ENCODE results near the gene HBM. TPM values are rescaled to one million over a fixed set of nuclear protein-coding genes. Genes with fewer than 3 reads are reported as not detected.

HBM gene
- total RNA-seq, 1 experiment from 2014 or later, result not detected

DNA sequence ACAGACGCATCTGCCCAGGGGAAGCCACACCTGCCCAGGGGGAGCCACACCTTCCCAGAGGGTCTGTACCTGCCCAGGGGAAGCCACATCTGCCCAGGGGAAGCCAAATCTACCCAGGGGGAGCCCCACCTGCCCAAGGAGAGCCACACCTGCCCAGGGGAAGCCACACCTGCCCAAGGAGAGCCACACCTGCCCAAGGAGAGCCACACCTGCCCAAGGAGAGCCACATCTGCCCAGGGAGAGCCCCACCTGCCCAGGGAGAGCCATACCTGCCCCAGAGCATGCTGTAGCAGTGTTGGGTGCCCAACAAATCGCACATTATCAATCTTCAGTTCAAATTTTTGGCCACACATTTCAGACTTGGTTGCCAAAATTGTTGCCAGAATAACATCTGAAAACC, 46.9 kb upstream of the HBM start:
- Mint-ChIP-seq H3K27ac (no peak overlapping the region), H3K4me3 (no peak overlapping the region), H3K36me3 (ENCODE audit: insufficient read depth in 1 of 3, low read depth in 3 of 3) (peaks cover 0 to 21% (median 15%) of the 10 kb centered on the region in 3 experiments; a peak in 5 of 7 replicates), H3K27me3 (ENCODE audit: low read depth) (no peaks in the 10 kb centered on the region), H3K4me1 (peaks cover under 1% of the 10 kb centered on the region in 2 experiments; a peak in 3 of 4 replicates), H3K9me3 (no peaks in the 10 kb centered on the region)
- H3K79me2 ChIP-seq (ENCODE audit: insufficient read depth, low read length), result no peaks in the 10 kb centered on the region
- no peak overlapping the region for H3T11ph ChIP-seq (ENCODE audit: low read length)
- no peak overlapping the region for H4K91ac ChIP-seq (ENCODE audit: insufficient read length, low read depth, low read length)
- H2BK12ac ChIP-seq (ENCODE audit: insufficient read length, low read depth, low read length), result no peak overlapping the region
- no peak overlapping the region for H4K5ac ChIP-seq (ENCODE audit: insufficient read length, low read depth, low read length)
- H3K4me1 ChIP-seq (ENCODE audit: insufficient read depth, low read length), result no peaks in the 10 kb centered on the region
- no peaks in the 10 kb centered on the region for H3K27me3 ChIP-seq (ENCODE audit: insufficient read depth, low read length)
- H3K79me1 ChIP-seq (ENCODE audit: insufficient read depth, low read depth, low read length, poor library complexity, severe bottlenecking), result no peaks in the 10 kb centered on the region
- no peak overlapping the region for H3K4me2 ChIP-seq (ENCODE audit: insufficient read depth, insufficient read length, low read length)
- no peaks in the 10 kb centered on the region for H3K23me2 ChIP-seq (ENCODE audit: insufficient read length, low read depth, low read length, poor library complexity, severe bottlenecking)
- H3K23ac ChIP-seq (ENCODE audit: insufficient read length, low read depth, low read length), result no peak overlapping the region
- no peak overlapping the region for H2AK5ac ChIP-seq (ENCODE audit: insufficient read length, low read length)
- no peak for TF ChIP-seq CTCF (conservative IDR thresholded peaks at IDR 0.05)
- no peak overlapping the region for H3K4ac ChIP-seq (ENCODE audit: low read depth, low read length)
- no peak overlapping the region for H3K14ac ChIP-seq (ENCODE audit: insufficient read depth, low read length)
- no peaks in the 10 kb centered on the region for H4K20me1 ChIP-seq (ENCODE audit: control insufficient read depth, insufficient read depth, insufficient read length)
- no peak for DNase-seq
- no peak overlapping the region for H2BK20ac ChIP-seq (ENCODE audit: low read depth, low read length, poor library complexity, severe bottlenecking)
- H2BK5ac ChIP-seq (ENCODE audit: insufficient read length, low read length), result no peak overlapping the region
- H4K8ac ChIP-seq (replicated peaks; ENCODE audit: insufficient read length, low read depth, low read length), result no peak overlapping the region
- no peak overlapping the region for H3K18ac ChIP-seq (ENCODE audit: insufficient read length, low read depth, low read length)
- WGBS (ENCODE audit: extremely low coverage, insufficient read length, low lambda C conversion rate), result no CpG with 5 or more reads among the region's 2 CpGs
- no peaks in the 10 kb centered on the region for H3K9me3 ChIP-seq (ENCODE audit: control insufficient read depth, low read depth, low read length)
- H2BK15ac ChIP-seq (ENCODE audit: low read depth, low read length), result no peak overlapping the region
- no peak overlapping the region for H3K27ac ChIP-seq (ENCODE audit: insufficient read length, low read depth, low read length)
- no peak overlapping the region for H2BK120ac ChIP-seq (ENCODE audit: low read depth, low read length, poor library complexity, severe bottlenecking)
- H3K56ac ChIP-seq (ENCODE audit: insufficient read length, low read depth, low read length), result no peak overlapping the region
- H2AFZ ChIP-seq (ENCODE audit: low read length), result no peak overlapping the region
- H3K9ac ChIP-seq (ENCODE audit: extremely low read depth, insufficient read length, low read length), result no peak overlapping the region
